Gastroesophageal sphincter (tissue), 3 donors: ENCODE measurements around the gene NAALADL1.

Experiments used
- CTCF ChIP-seq, 4 experiments: fragments of 200-600 bp in 2 of 4; fragments of 450-650 bp in 2 of 4; sonication (generic) in 1 of 4; IDR thresholded peaks; one replicate each; pipeline ENCODE4 v1.5.1; 2017 to 2019; ENCODE audit warnings: antibody characterized with exemption in 4 of 4, mild to moderate bottlenecking in 2 of 4, moderate library complexity in 2 of 4
- EP300 ChIP-seq: sonication (generic); formaldehyde crosslinking; IDR thresholded peaks from one replicate; pipeline ENCODE4 v1.6.1; 2017; ENCODE audit warnings: antibody characterized with exemption, mild to moderate bottlenecking
- POLR2A ChIP-seq, 2 donors: fragments of 450-650 bp; IDR thresholded peaks; one replicate each; pipeline ENCODE4 v1.6.1; 2017; ENCODE audit warnings: antibody characterized with exemption in 2 of 2, mild to moderate bottlenecking in 2 of 2, moderate library complexity in 1 of 2
- POLR2AphosphoS5 ChIP-seq: sonication (generic); formaldehyde crosslinking; IDR thresholded peaks from one replicate; pipeline ENCODE4 v1.6.1; 2017; ENCODE audit warnings: antibody characterized with exemption

- no peak for TF ChIP-seq POLR2AphosphoS5
- TF ChIP-seq CTCF (IDR thresholded peaks at IDR 0.05) = no peak
- TF ChIP-seq POLR2A (IDR thresholded peaks at IDR 0.05) = no peak
- no peak for TF ChIP-seq EP300
Observed at GRCh38 chr11:65089621-65090020, 31.3 kb upstream of the NAALADL1 start.
